HUES64 (cell line): ENCODE results near the gene TMEM256.

Experiments
- H3K27ac ChIP-seq: 2 replicates; pipeline ENCODE4 v1.7.0; 2013; ENCODE audit warnings: low read depth, low read length, inconsistent platforms
- H3K27me3 ChIP-seq: 2 replicates; pipeline ENCODE4 v1.6.1; 2013; ENCODE audit warnings: mild to moderate bottlenecking, low read length; ENCODE audit not compliant: insufficient read depth
- H3K36me3 ChIP-seq: 2 replicates; pipeline ENCODE4 v1.6.1; 2013; ENCODE audit warnings: mild to moderate bottlenecking, low read length; ENCODE audit not compliant: insufficient read depth
- H3K4me1 ChIP-seq: 2 replicates; pipeline ENCODE4 v1.6.1; 2013; ENCODE audit warnings: mild to moderate bottlenecking, low read length, moderate library complexity; ENCODE audit not compliant: insufficient read depth
- H3K4me3 ChIP-seq: 2 replicates; pipeline ENCODE4 v1.5.1; 2013; ENCODE audit warnings: mild to moderate bottlenecking, low read length, moderate library complexity
- H3K9ac ChIP-seq: 2 replicates; pipeline ENCODE4 v1.6.1; 2013; ENCODE audit warnings: mild to moderate bottlenecking, low read depth, low read length
- H3K9me3 ChIP-seq: 2 replicates; pipeline ENCODE4 v1.6.1; 2013; ENCODE audit warnings: low read depth, low read length; ENCODE audit not compliant: insufficient read depth
- WGBS: fragments of 150-250, 120-280 bp; methylation state at CpG from one replicate; pipeline ENCODE4 v1.1.7; 2013; ENCODE audit warnings: missing lambda C conversion rate; 5-methylcytosine and 5-hydroxymethylcytosine counted together

Gene TMEM256

DNA sequence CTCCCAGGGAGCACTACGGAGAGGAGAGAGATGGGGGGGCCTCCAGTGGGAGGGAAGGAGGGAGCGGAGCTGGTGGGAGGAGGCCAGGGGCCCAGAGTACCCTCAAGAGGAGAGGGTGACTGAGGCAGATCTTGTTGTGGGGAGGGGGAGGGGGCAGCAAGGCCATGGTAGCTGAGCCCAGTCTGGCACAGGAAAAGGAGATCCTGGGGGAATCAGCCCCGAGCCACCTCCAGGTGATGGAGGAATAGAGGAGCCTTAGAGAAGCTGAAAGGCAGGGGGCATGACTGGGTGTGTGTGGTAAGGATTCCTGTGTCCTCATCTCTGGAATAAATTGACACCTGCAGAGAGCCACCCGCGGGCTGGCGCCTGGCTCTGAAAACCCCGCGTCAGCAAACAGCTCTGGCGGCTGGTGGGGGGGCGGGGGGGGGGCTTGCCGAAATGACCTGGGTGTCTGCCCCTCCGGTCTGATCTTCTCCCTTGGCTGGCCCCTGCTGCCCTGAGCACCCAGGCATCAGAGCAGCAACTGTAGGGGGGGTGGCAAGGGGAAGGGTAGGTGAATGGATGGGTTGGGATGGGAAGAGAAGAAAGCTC is 2.4 kb upstream of the TMEM256 start:
- Histone ChIP-seq H3K27me3 (no peaks in the 10 kb centered on the region), H3K9me3 (no peaks in the 10 kb centered on the region), H3K27ac (no peak overlapping the region), H3K4me1 (peaks cover 11% of the 10 kb centered on the region), H3K4me3 (peak overlapping the region; percentile 97), H3K36me3 (peaks cover 26% of the 10 kb centered on the region), H3K9ac (no peak overlapping the region)
- 19% methylated on average over 10 of the region's 12 CpGs for WGBS

GRCh38 chr17:7405350-7406234 is 1.7 kb upstream of the TMEM256 start:
- WGBS = under 1% methylated on average over 38 of the region's 38 CpGs
- Histone ChIP-seq H3K4me1 (peaks cover 11% of the 10 kb centered on the region), H3K4me3 (peak overlapping the region; percentile 97), H3K27me3 (no peaks in the 10 kb centered on the region), H3K36me3 (peaks cover 23% of the 10 kb centered on the region), H3K9me3 (no peaks in the 10 kb centered on the region), H3K9ac (peak overlapping the region; percentile 72), H3K27ac (peak overlapping the region; percentile 77; the same call in 1 of the 2 replicates)

GRCh38 chr17:7404737-7405349 is 946 bp upstream of the TMEM256 start:
- peaks cover 11% of the 10 kb centered on the region for H3K4me1 ChIP-seq
- no peaks in the 10 kb centered on the region for H3K27me3 ChIP-seq
- under 1% methylated on average over 65 of the region's 65 CpGs for WGBS
- H3K27ac ChIP-seq = peak overlapping the region; percentile 77; the same call in 1 of the 2 replicates
- H3K9ac ChIP-seq = peak overlapping the region; percentile 72
- no peaks in the 10 kb centered on the region for H3K9me3 ChIP-seq
- peaks cover 16% of the 10 kb centered on the region for H3K36me3 ChIP-seq
- peak overlapping the region; percentile 97 for H3K4me3 ChIP-seq

DNA sequence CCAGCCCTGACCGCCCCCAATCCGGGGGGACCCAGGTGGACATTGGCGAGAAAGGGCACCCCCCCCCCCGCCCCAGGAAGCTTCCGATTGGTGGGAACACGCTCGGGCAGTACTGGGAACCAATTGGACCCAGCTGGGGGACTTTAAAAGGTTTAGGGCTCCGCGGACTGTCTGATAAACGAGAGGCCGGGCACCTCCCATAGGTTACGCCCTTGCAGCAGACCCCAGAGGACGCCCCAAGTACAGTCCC is 245 bp downstream of the TMEM256 start:
- Histone ChIP-seq H3K27me3 (no peaks in the 10 kb centered on the region), H3K9me3 (no peaks in the 10 kb centered on the region), H3K27ac (peak overlapping the region; percentile 96), H3K36me3 (peaks cover 4% of the 10 kb centered on the region; the same call in 1 of the 2 replicates), H3K9ac (peak overlapping the region; percentile 85), H3K4me1 (peaks cover 11% of the 10 kb centered on the region), H3K4me3 (peak overlapping the region; percentile 97)
- under 1% methylated on average over 13 of the region's 13 CpGs for WGBS

- Histone ChIP-seq H3K27ac (peak overlapping the region; percentile 96), H3K36me3 (0 out of 2 replicates have a peak, but pooled peaks cover 2% of the 10 kb centered on the region), H3K4me1 (peaks cover 11% of the 10 kb centered on the region), H3K4me3 (peak overlapping the region; percentile 97), H3K9ac (peak overlapping the region; percentile 85), H3K9me3 (no peaks in the 10 kb centered on the region), H3K27me3 (no peaks in the 10 kb centered on the region)
- 21% methylated on average over 16 of the region's 16 CpGs for WGBS
Observed at GRCh38 chr17:7403043-7403726, 712 bp downstream of the TMEM256 start.

DNA sequence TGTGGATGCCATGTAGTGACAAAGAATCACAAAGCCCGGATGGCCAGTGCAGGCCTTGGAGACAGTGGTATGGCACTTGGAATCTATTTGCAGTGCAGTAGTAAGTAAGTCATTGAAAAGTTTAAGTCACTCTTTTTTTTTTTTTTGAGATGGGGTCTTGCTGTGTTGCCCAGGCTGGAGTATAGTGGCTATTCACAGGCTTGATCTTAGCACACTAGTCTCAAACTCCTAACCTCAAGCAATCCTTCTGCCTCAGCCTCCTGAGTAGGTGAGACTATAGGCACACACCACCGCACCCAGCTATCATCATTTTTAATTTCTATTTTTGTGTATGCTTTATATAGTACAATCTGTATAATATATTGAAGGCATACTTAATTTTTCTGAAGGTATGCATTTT is 5.3 kb downstream of the TMEM256 start:
- WGBS = 91% methylated on average over 1 of the region's 2 CpGs
- H3K4me3 ChIP-seq = no peak overlapping the region

DNA sequence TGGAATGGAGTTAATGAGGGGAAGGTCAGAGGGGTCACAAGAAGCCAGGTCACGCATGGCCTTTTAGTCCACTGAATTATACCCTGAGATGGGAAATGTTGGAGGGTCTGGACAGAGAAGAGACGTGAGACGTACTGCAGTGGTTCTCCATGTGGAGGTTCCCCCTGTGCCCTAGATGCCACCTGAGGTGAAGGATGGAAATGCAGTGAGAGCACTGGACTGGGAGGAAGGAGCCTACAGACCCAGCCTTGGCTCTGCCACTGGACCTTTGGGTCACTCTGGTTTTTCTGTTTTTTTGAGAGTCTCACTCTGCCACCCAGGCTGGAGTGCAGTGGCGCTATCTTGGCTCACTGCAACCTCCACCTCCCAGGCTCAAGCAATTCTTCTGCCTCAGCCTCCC is 7.8 kb downstream of the TMEM256 start:
- H3K4me3 ChIP-seq = no peak overlapping the region
- no peaks in the 10 kb centered on the region for H3K9me3 ChIP-seq
- H3K36me3 ChIP-seq = peaks cover 15% of the 10 kb centered on the region
- H3K9ac ChIP-seq = no peak overlapping the region
- no peaks in the 10 kb centered on the region for H3K27me3 ChIP-seq
- H3K27ac ChIP-seq = no peak overlapping the region
- WGBS = 92% methylated on average over 4 of the region's 4 CpGs
- no peaks in the 10 kb centered on the region for H3K4me1 ChIP-seq

More for the DNA sequence above, 5.3 kb downstream of the TMEM256 start:
- 0 out of 2 replicates have a peak, but pooled peaks cover 2% of the 10 kb centered on the region for H3K36me3 ChIP-seq
- H3K27me3 ChIP-seq = no peaks in the 10 kb centered on the region
- H3K27ac ChIP-seq = no peak overlapping the region
- peaks cover 7% of the 10 kb centered on the region; the same call in 1 of the 2 replicates for H3K4me1 ChIP-seq
- no peaks in the 10 kb centered on the region for H3K9me3 ChIP-seq
- H3K9ac ChIP-seq = no peak overlapping the region

- Histone ChIP-seq H3K4me1 (no peaks in the 10 kb centered on the region), H3K9ac (peak within 1 kb of the TSS; percentile 70), H3K27me3 (no peaks in the 10 kb centered on the region), H3K9me3 (no peaks in the 10 kb centered on the region), H3K4me3 (peak within 1 kb of the TSS; percentile 77), H3K27ac (peak within 1 kb of the TSS; percentile 78; the same call in 1 of the 2 replicates), H3K36me3 (peaks cover 26% of the 10 kb centered on the region)
- under 1% methylated on average over 71 of the region's 71 CpGs for WGBS
Observed at GRCh38 chr17:7394452-7395191, 9.3 kb downstream of the TMEM256 start, which contains the start of gene PLSCR3. TSS of gene PLSCR3 (minus strand) at chr17:7394525. CDS start at chr17:7394110, 415 bp downstream.

- peak overlapping the region; percentile 45; the same call in 1 of the 2 replicates for H3K9ac ChIP-seq
- WGBS = 22% methylated on average over 48 of the region's 48 CpGs
- no peaks in the 10 kb centered on the region for H3K27me3 ChIP-seq
- no peaks in the 10 kb centered on the region for H3K9me3 ChIP-seq
- H3K36me3 ChIP-seq = peaks cover 34% of the 10 kb centered on the region
- H3K4me1 ChIP-seq = no peaks in the 10 kb centered on the region
- peak overlapping the region; percentile 77 for H3K4me3 ChIP-seq
- H3K27ac ChIP-seq = peak overlapping the region; percentile 78; the same call in 1 of the 2 replicates
Observed at GRCh38 chr17:7393613-7394451, 10.1 kb downstream of the TMEM256 start.
